GM12873 (cell line): ENCODE measurements around the gene PUS7L.
A peak's percentile ranks its signal among the peaks of the same experiment; 100 is the strongest.

Source experiments
- CTCF ChIP-seq: IDR thresholded peaks from 2 replicates; pipeline ENCODE4 v1.5.1; 2012; ENCODE audit warnings: low read depth, mild to moderate bottlenecking, moderate library complexity, low read length, control low read depth; ENCODE audit not compliant: insufficient read depth; ENCODE audit errors: missing control alignments

PUS7L gene, protein sequence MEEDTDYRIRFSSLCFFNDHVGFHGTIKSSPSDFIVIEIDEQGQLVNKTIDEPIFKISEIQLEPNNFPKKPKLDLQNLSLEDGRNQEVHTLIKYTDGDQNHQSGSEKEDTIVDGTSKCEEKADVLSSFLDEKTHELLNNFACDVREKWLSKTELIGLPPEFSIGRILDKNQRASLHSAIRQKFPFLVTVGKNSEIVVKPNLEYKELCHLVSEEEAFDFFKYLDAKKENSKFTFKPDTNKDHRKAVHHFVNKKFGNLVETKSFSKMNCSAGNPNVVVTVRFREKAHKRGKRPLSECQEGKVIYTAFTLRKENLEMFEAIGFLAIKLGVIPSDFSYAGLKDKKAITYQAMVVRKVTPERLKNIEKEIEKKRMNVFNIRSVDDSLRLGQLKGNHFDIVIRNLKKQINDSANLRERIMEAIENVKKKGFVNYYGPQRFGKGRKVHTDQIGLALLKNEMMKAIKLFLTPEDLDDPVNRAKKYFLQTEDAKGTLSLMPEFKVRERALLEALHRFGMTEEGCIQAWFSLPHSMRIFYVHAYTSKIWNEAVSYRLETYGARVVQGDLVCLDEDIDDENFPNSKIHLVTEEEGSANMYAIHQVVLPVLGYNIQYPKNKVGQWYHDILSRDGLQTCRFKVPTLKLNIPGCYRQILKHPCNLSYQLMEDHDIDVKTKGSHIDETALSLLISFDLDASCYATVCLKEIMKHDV

DNA sequence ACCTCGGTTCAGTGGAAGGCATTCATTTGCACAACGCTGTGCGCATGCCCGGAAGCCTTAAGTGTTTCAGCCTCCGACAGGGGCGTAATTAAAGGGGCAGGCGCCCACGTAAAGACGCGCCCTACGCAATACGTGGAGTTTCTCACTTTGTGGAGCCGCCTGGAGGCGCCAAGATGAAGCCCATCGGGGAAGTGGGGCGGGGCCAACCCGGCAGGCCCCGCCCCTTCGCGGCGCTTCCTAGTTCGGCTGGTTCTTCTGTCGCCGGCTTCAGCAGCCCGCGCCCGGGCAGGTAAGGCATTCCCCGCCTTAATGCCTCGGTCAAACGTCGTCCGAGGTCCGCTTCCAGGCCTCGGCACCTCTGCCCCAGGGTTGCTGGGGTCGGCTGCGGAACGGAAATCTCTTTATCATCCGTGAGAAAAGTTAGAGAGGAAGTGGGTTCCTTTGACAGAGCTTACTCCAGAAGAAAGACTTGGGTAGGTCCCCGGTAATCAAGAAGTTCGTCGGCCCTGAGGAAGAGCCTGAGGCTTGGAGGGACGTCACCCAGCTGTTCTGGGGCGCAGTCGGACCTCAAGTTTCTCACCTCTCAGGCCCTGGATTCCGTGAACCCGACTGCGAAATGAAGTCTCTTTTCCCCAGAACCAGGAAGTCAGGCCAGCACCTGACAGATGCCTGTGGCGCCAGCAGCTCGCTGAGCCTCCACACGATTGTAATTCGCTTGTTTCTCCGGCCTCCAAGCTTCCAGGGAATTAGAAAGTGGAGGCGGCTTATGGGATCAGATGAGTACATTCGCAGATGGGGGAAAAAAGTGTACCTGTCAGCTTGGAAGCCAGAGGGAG lies at the start of gene PUS7L, which contains the start of gene IRAK4:
TSS of gene PUS7L (minus strand) at position 63 of the 836 bp plus-strand sequence. CDS start 3,545 bp downstream, outside the sequence.
TSS of gene IRAK4 (plus strand) at position 224 of the 836 bp plus-strand sequence. CDS start 9,161 bp downstream, outside the sequence.
- peak; percentile 46 for TF ChIP-seq CTCF

GRCh38 chr12:43807386-43807785 lies 48.8 kb upstream of the PUS7L start:
- TF ChIP-seq CTCF = no peak

GRCh38 chr12:43806737-43807072 lies 48.1 kb upstream of the PUS7L start:
- no peak for TF ChIP-seq CTCF

DNA sequence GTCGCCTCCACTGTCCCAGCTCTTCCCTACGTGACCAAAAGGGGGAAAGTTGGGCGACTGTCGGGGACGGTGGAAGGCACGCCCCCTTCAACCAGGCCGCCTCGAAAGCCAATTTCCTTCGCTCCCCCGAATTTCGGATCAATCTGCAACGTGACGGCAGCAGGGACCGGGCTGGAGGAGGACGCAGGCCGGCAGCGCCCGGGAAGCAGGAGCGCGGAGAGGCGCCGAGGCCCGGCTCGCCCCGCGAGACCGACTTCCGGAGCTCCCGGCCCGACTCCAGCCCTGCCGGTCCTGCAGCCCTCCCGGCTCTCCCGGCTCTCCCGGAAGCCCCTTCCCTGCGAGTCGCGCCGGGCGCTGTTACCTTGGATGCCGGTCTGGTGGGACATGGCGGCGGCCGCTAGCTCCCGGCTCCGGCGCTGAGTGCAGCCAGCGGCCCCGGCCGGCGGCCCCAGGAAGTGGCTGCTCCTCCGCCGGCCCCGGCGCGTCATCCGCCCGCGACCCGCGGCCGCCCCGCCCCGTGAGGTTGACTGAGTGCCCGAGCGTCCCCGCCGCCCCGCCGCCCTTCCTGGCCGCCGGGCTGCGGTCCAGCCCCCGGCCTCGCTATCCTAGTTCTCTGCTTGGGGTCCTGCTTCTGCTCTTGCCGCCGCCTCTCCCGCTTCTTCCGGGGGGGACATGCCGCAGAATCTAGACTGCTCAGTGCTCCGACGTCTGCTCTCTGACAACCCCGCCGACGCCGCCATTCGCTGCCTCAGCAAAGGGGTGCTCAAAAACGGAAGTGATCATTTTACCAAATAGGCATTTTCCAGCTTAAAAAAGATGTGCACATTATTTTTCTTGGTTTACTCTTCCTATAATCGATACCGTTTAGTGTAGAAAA lies 47.5 kb upstream of the PUS7L start, which contains the start of gene TWF1:
TSS of gene TWF1 (minus strand) at position 458 of the 877 bp plus-strand sequence. CDS start at position 386, 72 bp downstream.
- peak; percentile 22 for TF ChIP-seq CTCF

GRCh38 chr12:43805149-43805859 lies 46.7 kb upstream of the PUS7L start:
- no peak for TF ChIP-seq CTCF

DNA sequence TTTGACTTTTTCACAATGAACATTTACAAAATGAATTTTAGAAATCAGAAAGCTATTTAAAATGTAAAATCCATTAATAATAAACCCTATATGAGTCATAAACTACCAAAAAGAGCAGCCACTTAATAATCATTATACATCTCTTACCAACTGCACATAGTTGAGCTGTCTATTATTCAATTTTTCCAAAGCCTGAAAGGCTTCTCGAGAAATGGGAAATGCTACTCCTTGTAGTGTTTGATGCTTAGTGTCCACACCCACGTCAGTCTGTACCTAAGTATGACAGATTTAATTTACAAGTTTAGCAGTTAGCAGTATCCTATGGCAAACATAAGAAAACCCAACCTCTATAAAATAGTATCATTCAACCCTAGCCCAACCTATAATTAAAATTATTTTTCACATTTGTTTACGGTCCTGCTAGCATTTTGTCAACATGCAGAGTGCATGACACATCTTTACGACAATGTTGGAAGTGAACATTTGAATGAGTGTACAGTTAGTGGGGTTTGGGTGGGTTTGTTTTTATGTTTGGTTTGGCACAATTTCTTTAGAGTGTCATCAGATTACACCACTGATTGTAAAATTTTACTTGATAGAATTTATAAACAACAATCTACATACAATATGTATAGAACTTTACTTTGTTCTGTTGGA lies 39.1 kb upstream of the PUS7L start:
- TF ChIP-seq CTCF = no peak
